Activated CD8-positive, alpha-beta memory T cell treated with anti-CD3 and anti-CD28 coated beads, Interleukin-2, amount 50 U/mL, for 1 hour (primary cell): ENCODE measurements around the gene ANKRD13B.

Experiments used
- DNase-seq: peaks from one replicate; pipeline ENCODE4 v3.0.0-alpha.2; 2020; ENCODE audit errors: extremely low read depth

Gene ANKRD13B

DNA sequence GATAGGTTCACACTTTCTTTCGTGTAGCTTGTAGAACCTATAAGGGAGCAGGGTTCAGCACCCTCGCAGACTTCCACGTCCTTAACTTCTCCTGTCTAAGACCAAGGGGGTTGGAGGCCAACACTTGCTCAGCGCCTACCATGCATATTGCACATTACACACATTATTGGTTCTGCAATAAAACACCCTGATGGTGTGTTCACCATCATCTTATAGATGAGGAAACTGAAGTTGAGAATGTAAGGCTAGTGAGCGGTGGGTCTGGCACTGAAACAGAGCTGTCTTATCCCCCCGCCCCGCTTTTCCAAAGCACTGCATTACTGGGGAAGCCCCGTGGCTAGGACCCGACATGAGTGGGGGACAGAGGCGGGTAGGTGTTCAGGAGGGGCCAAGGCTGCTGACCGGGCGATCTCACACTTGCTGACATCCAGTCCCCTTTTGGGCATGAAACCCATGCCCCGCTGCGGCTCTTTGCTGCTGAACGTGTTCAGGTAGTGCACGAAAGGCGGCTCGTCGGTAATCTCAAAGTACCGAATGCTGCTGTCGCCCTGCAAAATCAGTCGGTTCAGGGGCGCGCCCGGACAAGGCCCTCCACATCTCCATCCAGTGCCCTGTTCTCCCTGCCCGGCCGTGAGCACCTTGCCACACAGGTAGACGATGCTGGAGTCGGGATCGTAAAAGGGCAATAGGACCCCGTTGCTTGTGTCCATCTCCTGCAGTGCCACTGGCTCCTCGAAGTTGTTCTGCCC is 23.5 kb downstream of the ANKRD13B start:
- DNase-seq: no peak

DNA sequence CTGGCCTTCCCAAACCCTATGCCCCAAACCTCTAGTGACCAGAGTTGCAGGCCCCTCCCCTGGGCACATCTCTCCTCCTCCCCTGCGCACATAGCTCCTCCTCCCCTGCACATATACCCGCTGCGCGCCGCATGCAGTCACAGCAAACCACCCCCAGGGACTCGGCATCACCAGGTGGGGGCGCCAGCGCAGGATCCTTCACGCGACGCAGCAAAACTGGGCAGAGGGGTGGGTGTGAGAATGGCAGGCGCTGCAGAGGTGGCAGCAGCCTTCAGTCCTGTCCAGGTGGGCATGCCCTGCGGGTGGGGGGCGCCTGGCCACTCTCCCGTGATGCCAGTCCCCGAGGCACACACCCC is 24.2 kb downstream of the ANKRD13B start:
- peak; percentile 65 for DNase-seq

DNA sequence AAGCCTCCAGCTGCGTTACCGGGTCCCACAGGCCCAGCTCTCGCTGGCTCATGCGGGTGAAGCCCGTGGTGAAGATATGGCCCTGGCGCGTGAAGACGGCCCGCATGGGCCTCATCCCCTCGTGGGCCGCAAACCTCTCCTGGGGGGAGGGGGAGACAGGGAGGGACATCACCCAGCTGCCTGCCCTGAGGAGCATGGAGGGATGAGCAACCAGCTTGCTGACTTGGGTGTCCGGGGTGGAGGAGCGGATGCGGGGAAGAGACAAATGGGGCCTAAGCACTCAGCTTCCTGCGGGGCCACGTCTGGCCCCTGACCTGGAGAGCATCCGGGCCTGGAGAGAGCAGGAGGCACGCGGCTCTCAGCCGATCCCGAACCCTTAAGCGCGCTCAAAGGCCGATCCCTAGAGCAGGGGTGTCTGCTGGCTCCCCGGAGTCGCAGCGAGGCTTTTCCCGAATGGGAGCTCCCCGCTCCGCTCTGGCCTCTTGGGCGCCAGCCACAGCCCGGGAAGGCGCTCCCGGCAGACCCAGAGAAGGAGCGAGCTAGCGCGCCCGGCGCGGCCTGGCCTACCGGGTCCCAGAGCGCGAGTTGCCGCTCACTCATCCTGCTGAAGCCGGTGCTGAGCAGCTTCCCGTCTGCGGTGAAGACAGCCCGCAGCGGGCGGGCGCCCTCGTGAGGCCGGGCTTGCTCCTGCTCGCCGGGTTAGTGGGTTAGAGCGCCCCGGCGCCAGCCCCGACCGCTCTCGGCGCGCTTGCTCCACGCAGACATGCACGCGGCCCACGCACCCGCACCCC is 24.7 kb downstream of the ANKRD13B start:
- DNase-seq: peak; percentile 45

DNA sequence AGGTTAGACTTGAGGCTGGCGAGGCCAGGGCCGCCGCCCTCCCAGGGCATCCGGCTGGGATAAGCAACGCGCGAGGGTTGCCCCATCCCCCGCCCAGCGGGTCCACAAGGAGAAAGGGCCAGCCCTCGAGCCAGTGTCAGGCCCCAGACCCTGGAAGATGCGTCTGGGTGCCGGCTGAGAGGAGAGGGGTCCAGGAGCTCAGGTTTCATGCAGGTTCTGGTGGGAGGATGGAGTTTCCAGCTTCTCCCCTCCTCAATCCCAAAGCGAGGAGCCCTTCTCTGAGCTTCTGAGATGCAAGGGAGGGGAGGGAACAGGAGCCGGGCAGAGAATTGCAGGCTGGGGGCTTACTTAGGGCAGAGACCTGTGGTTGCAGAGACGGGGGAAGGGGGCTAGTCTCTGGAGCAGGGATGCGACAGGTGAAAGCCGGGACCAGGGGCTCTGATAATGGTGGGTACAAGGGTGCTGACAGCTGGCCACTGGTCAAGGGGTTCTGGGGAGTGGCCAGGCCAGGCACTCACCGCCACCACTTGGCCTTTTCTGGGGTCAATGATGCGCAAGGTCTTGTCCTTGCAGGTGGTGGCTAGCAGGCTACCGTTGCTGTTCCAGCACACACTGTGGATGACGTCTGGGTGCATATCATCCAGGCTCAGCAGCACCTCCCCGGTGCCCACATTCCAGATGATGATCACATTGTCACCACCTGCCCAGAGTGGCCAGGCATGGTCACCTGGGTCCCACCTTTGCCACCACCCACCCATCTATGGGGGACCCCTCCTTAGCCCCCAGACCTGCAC is 25.5 kb downstream of the ANKRD13B start:
- no peak for DNase-seq

DNA sequence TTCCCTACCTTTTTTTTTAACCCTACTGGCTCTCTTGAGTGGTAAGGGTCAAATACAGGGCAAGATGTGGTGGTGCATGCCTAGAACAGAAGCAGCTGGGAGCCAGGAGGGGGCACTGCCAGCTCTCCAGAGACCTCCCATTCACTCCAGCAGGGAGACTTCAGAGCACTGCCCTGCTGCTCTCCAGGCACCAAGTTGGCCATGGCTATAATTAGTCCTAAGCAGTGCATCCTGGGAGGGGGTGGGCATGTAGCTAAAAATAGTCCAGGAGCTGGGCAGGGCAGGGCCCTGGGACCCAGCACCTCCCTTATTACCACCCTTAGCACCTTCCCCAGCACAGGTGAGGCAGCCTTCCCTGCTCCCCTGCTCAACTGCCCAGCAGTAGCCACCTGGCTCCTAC is 26.3 kb downstream of the ANKRD13B start:
- no peak for DNase-seq

DNA sequence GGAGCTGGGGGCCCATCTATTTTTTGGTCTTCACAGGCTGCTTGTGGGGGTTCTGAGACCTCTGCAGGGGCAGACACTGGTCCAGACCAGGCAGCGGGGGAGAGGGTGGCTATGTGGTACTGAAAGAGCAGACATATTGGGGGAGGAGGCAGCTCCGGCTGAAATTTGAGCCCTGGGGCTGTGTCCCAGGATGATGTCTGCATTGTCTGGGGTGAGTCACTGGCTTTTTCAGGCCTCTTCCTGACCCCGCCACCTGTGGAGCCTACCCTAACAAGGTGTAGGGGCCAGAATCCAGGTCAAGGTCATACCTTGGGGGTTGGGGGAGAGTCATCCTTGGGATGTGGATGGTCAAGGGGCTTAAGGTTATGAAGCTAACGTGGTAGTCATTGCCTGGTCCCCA is 27.3 kb downstream of the ANKRD13B start:
- DNase-seq: no peak

DNA sequence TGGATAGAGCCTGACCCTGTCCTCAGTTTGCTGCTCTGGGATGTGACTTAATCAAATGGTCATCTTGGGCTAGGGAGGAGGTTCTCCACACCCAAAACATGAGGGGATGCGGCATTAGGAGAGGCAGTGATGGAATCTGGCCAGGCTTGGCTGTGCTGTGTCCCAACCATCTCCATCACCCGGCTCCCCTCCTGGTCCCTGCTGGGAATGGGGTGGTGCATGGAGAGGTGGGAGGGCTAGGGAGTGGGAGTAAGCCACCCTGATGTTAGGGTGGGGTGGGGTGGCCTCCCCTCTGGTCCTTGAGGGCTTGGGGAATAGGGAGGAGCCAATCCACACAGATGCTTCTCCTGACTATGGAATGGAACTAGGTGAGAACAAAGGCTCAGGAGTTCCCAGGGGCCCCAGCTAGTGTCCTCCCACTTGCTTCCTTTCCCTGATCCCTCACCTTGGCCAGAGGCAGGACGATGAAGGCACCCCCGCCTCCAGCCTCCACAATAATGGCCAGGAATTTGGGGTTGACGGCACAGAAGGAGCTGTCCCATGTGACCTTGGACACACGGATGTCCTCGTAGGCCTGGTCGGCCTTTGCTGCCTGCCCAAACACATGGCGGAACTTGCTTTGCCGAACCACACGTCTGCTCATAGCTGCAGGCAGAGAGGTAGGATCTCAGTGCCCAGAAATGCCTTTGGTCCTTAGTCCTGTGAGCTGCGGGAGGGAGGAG is 28.0 kb downstream of the ANKRD13B start:
- no peak for DNase-seq

DNA sequence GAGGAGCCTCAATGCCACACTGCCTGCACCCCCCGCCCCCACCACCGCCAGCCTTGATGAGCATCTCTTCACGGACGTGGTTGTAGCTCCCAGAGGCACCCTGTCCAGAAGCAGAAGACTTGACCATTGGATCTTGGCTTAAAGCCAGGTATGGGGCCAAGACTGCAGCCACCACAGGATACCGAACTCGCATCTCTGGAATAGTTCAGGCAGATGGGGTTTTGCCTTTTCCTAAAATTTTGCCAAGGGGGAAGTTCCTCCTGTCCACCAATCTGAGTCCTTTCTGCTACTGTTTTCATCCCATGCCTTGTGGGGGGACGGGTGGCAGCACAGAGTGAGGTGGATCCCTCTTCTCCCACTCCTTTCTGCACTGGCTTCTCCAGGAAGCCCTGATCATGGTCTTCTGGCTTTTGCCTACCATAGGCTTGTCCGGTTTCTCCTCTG is 28.8 kb downstream of the ANKRD13B start:
- no peak for DNase-seq

DNA sequence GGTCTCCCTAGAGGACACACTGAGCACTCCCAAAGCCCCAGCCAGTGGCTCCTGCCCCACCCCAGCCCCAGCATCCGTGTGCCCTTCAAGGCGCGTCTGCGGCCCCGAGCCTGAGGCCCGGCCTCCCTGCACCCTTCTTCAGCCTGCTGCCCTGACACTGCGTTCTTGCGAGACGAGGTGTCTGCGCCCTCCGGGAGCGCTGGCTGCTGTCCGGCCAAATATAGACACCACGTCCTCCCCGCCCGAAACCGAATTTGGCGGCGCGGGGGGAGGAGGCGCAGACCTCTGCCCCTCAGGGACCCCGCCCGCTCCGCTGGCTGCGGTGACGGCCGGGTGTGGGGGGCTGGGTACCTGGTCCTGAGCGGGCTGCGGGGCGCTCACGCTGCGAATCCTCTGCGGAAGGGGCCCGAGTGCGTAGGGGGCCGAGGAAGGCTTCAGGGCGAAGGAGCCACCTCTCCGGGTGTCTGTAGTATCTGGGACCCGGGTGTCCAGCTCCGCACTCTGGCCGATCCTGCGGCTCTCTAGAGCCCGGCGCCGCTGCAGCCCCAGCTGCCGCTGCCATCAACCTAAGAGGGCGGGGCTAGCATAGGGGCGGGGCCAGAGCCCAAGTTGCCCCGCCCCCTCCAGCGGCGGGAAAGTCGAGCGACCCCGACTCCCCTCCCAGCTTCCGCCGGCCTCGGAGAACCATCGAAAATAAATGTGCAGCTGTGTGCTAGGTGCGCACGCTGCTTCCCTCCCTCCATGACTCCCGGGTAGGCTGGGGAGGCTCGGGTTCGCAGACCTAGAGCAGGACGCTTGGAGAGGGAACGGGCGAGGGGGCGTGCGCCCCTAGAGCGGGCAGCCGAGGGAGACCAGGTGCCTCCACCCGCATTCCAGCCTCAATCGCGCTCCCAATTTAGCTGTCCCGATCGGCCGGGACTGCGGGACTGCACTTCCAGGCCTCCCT is 29.7 kb downstream of the ANKRD13B start, which contains the start of gene CORO6:
CORO6 (minus strand) TSS at position 576 of the 946 bp plus-strand sequence. CDS start 1,491 bp downstream, outside the sequence.
- DNase-seq: no peak

DNA sequence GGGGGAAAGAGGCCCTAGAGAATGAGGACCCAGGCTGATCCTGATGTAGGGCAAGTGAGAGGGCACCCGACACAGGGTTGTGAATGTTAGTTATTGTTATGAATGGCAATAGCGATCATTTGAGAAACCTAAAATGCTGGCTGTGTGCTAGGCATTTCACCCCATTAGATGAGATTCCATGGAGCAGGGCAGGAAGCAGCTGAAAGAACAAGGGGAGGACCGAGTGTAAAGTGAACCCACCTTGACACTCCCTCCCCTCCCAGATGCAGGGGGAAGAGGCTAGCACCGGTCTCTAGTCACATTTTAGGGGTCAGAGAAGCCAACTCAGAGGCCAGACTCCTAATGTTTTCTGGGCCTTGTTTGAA is 30.3 kb downstream of the ANKRD13B start:
- no peak for DNase-seq

DNA sequence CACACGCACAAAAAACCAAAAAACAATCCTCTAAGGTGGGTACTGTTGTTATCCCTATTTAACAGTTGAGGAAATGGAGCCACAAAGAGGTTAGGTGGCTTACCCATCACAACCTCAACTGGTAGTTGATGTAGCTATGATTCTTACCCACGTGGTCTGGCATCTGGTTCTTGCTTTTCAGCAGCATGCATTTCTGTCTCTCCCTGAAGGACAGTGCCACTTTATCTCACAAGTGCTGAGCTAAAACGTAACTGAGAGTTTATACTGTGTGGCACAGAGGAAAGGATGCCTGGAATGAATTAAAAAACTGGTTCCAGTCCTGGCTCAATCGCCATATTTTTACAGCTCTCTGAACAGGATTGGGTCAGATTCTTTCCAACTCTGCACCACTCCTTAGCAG is 31.7 kb downstream of the ANKRD13B start:
- DNase-seq: no peak

DNA sequence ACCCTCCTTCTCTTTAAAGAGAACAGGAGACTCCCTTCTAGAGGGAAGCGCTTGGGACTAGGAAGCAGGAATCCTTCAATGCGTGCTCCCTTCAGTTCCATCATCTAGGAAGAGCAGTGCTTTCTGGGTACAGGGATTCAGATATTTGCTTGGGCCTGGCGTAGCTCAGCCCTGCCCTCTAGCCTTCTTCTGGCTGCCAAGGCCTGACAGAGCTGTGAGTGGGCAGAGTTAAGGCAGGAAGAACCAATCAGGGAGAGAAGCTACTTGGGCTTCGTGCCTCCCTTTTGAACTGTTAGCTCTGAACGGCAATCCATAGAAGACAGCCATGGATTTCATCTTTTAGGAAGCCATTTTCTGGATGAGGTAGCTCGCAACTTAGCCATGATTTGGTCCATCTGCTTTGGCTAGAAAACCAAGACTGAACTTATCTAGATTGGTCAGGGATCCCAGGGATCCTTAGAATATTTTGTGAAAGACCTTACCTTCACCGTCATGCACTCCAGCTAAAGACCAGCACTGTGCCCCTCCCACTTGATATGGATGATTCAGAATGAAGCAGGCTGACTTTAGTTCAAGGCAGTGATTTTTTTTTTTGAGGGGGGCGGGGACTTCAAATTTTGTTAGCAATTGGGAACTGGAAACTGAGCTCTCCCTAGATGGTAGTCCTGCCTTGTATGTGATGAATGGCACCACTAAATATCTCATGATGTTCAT is 32.3 kb downstream of the ANKRD13B start:
- DNase-seq: no peak

DNA sequence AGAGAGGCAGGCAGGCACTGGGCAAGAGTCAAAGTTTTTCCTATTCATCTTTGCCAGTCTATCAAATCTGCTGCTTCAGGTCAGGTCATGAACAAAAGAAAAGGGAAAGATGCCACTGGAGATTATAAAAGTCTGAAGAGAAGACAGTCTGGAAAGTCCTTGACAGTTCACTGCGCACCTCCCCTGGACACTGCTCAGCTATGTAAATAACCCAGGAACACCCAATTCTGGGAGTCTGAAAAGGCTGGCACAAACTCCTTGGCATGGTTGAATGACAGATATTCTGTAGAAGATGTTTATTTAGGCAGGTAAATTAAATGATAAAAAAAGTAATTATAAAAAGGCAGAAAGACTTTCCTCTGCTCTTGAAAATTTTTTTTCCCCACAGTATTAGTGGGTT is 35.0 kb downstream of the ANKRD13B start:
- DNase-seq: no peak

DNA sequence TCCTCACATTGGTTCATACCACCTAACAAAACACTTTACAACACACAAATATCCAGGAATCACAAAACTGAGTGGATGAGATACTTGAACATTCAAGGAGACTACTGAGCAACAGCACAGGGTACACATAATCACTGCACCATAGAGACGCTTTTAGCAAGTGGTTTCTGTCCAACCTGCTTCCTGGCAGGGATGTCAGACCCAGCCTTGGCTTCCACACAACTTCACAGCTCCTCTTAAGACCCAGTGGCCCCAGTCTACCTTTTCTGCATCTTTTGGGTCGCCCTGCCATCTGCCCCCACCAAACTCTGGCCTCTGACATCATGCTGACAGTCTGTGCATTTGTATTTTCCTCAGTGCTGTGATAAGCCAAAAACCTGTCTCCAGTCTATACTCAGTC is 35.7 kb downstream of the ANKRD13B start:
- no peak for DNase-seq

DNA sequence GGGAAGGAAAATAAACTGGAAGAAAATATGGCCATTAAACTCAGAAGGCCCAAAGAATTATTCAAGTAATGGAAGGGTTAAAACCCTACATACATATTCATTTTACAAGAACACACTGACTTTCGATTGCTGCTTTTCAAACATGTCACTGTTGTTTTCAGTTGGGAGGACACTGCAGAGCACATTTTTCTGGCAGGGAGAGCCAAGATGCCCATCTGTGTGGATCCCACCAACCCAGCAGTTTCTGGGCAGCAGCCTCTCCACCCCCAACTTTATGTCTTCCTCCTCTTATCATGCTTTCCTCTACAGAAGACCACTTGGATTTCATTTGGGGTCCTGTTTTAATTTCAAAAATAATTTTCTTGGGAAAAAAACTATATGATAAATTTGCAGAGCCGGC is 36.9 kb downstream of the ANKRD13B start:
- DNase-seq: no peak

DNA sequence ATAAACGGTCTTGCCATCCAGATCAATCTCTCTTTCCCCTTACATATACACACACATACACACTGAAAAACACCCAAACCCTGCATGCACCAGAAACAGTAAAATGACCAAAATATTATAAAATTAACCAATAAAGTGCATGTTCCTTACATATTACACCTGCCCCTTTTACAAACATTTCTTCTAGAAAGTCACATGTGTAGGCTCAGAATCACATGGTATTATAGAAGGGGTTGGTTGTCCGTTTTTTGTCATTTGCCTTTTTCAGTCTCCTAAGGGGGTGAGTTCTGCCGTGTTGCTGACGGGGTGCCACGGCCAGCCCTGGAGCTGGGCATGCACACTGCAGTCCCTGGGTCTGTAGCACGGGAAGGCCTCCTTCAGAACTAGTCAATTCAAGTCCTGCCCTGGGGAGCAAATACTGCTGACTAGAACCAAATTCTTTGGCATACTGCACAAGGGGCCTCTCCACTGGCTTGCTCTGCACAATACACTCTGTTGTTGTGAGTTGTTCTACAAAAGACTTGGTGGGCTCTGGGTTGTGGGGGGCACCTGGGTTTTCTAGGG is 37.8 kb downstream of the ANKRD13B start:
- DNase-seq: no peak

DNA sequence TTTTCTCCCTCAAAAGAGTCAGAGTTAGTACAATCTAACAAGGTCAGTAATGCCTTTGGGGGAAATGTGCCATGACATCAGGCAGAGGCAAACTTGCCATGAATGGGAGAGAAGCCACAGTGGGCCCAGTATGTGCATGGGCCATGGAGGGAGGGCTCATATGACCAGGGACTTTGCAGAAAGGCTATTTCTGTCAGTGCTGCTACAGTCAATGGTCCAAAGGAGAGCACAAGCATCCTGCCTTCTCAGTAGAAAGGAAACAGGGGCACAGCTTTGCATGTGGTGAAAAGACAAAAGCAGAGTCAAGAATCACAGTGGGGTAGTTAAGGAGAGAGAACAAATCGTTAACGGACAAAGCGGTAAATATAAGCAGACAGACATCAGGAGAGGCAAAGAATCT is 41.0 kb downstream of the ANKRD13B start:
- no peak for DNase-seq

DNA sequence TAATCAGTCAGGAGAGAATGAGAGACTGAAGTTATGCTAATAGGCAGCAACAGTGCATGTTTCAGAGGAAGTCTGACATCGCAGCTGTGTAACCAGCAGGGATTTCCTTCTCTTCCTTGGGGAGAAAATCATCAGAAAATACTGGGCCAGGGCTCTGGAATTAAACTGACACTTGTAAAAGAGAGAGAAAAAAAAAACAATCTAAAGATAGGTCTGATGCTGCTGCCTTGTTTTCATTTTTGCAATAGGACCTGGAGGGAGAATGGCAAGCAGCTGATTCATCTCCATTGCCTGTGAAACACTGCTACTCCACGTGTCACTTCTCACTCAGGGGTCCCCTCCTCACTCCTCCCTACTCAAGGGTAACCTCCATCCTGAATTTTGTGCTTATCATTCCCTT is 47.5 kb downstream of the ANKRD13B start:
- DNase-seq: no peak

DNA sequence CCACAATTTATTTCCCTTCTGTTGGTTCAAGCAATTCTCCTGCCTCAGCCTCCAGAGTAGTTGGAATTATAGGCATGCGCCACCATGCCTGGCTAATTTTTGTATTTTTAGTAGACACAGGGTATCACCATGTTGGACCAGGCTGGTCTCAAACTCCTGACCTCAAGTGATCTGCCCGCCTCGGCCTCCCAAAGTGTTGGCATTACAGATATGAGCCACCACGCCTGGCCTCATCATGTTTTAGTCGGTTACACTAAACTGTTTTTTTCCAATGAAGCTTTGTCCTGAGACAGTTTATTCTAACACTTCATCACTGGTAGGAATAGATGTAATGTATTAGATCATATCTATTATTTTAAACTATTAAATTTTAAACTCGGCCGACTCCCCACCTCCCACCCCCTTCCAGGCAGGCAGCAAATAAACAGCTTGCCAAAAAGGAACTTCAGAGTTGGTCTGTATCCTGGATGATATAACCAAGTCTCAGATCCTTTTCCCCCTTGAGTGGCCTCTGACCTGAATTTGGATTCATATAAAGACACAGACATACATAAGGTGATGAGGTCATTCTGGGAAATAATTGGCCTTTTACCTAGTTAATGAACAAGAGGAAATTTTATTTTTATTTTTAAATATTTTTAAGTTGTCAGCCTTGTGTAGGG is 48.2 kb downstream of the ANKRD13B start:
- DNase-seq: no peak
